ENCODE results near the gene FCSK. TPM values are rescaled to one million over a fixed set of nuclear protein-coding genes. Genes with fewer than 3 reads are reported as not detected.
"Not testable (repeated sequence)": the region's sequence is repeated elsewhere in the genome, so short reads cannot be mapped to it uniquely, and the experiment has no call there.

Gene FCSK
- total and polyA plus RNA-seq, 10 of the 15 experiments (the other 5 are each of a cell fraction or from before 2014, with no cell fraction given), result 0.60 to 17.6 (median 7.4) TPM

GRCh38 chr16:70451004-70451340, 3.4 kb upstream of the FCSK start:
- H3K4me1 ChIP-seq (ENCODE audit: control insufficient read depth, insufficient read depth, low read length); BruUV-seq (replicated peaks); H3K79me2 ChIP-seq (ENCODE audit: control insufficient read depth, insufficient read depth, low read length); RAD21 ChIA-PET (ENCODE audit: unreplicated experiment); H3K27me3 ChIP-seq (replicated peaks in 1 of 2; ENCODE audit: control insufficient read depth in 2 of 2, insufficient read depth in 2 of 2, low read length in 1 of 2); H3K27ac ChIP-seq (ENCODE audit: control insufficient read depth, insufficient read depth); ATAC-seq; in situ Hi-C loops (cut with MboI); intact Hi-C loops (cut with micrococcal nuclease; ENCODE audit: unreplicated experiment); H3K36me3 ChIP-seq (ENCODE audit: control insufficient read depth in 2 of 2, insufficient read depth in 2 of 2, low read length in 1 of 2); H3K4me2 ChIP-seq (ENCODE audit: control insufficient read depth, insufficient read depth); DNase-seq (ENCODE audit: low read depth, low spot score); H4K20me1 ChIP-seq (ENCODE audit: control insufficient read depth, insufficient read depth); H3K9me3 ChIP-seq (replicated peaks; ENCODE audit: control insufficient read depth, insufficient read depth, low read length); H3K4me3 ChIP-seq; H3K9ac ChIP-seq (ENCODE audit: control insufficient read depth, insufficient read depth, low read length); H2AFZ ChIP-seq (ENCODE audit: control insufficient read depth, low read depth, low read length); FAIRE-seq: not testable (repeated sequence)
- 42% methylated on average over 23 of the region's 25 CpGs for WGBS (ENCODE audit: insufficient coverage, insufficient replicate concordance, low lambda C conversion rate, missing lambda C conversion rate)
- CTCF ChIA-PET, result interaction anchor here (1.5 kb wide), 1 partner anchor 57 kb away, joined by 3 read pairs; no protein-coding TSS in a partner anchor
- SMC1A ChIA-PET (ENCODE audit: uncharacterized antibody, unreplicated experiment), result interaction anchor here (0.5 to 3.9 kb wide), 3 partner anchors 13 to 63 kb away, joined by 3 to 36 read pairs (median 4); partner anchors contain the start of gene ST3GAL2
- POLR2A ChIA-PET, result interaction anchor here (0.6 to 1.5 kb wide), 2 partner anchors 9 to 94 kb away, joined by 3 read pairs; no protein-coding TSS in a partner anchor

GRCh38 chr16:70453117-70453891, 1.1 kb upstream of the FCSK start:
- in situ Hi-C loops (cut with MboI), result no loop called here
- BruUV-seq (replicated peaks), result TSS peak; percentile 89
- H3K36me3 ChIP-seq (ENCODE audit: control insufficient read depth in 2 of 2, insufficient read depth in 2 of 2, low read length in 1 of 2), result no peaks in the 10 kb centered on the region
- ChIA-PET RAD21 (ENCODE audit: unreplicated experiment) (interaction anchor here (1.0 to 3.7 kb wide), 17 partner anchors 15 to 106 kb away, joined by 3 to 30 read pairs (median 5); partner anchors contain the start of genes DDX19A and ST3GAL2), CTCF (interaction anchor here (0.7 to 3.8 kb wide), 16 partner anchors 10 to 83 kb away, joined by 3 to 25 read pairs (median 5); partner anchors contain the start of gene ST3GAL2), SMC1A (ENCODE audit: uncharacterized antibody, unreplicated experiment) (interaction anchor here (0.6 to 5.0 kb wide), 17 partner anchors 10 to 85 kb away, joined by 3 to 36 read pairs (median 4); partner anchors contain the start of gene ST3GAL2), POLR2A (interaction anchor here (0.6 to 3.4 kb wide), 11 partner anchors 10 to 696 kb away, joined by 3 to 30 read pairs (median 6); partner anchors contain the start of gene ST3GAL2)
- peak overlapping the region; percentile 95 for H3K27ac ChIP-seq (ENCODE audit: control insufficient read depth, insufficient read depth)
- intact Hi-C loops (cut with micrococcal nuclease; ENCODE audit: unreplicated experiment), result no loop called here
- peaks cover 8% of the 10 kb centered on the region for H3K79me2 ChIP-seq (ENCODE audit: control insufficient read depth, insufficient read depth, low read length)
- FAIRE-seq (no peak), ATAC-seq (no peak), DNase-seq (ENCODE audit: low read depth, low spot score) (no peak)
- H3K4me3 ChIP-seq, result peak overlapping the region; percentile 93
- peak overlapping the region; percentile 31 for H2AFZ ChIP-seq (ENCODE audit: control insufficient read depth, low read depth, low read length)
- peak overlapping the region; percentile 93 for H3K9ac ChIP-seq (ENCODE audit: control insufficient read depth, insufficient read depth, low read length)
- 94% methylated on average over 11 of the region's 11 CpGs for WGBS (ENCODE audit: insufficient coverage, insufficient replicate concordance, low lambda C conversion rate, missing lambda C conversion rate)
- no peaks in the 10 kb centered on the region for H3K9me3 ChIP-seq (replicated peaks; ENCODE audit: control insufficient read depth, insufficient read depth, low read length)
- H3K27me3 ChIP-seq (replicated peaks in 1 of 2; ENCODE audit: control insufficient read depth in 2 of 2, insufficient read depth in 2 of 2, low read length in 1 of 2), result no peaks in the 10 kb centered on the region
- no peaks in the 10 kb centered on the region for H4K20me1 ChIP-seq (ENCODE audit: control insufficient read depth, insufficient read depth)
- H3K4me1 ChIP-seq (ENCODE audit: control insufficient read depth, insufficient read depth, low read length), result no peaks in the 10 kb centered on the region
- H3K4me2 ChIP-seq (ENCODE audit: control insufficient read depth, insufficient read depth), result peak overlapping the region; percentile 92
- TF ChIP-seq CREB1 (IDR thresholded peaks at IDR 0.05; ENCODE audit: low read depth), result no peak
- TF ChIP-seq ZNF592 (IDR thresholded peaks at IDR 0.05), result no peak
- TF ChIP-seq ETV6 (conservative IDR thresholded peaks at IDR 0.05 in 1 of 2, IDR thresholded peaks at IDR 0.05 in 1 of 2; ENCODE audit: borderline replicate concordance in 1 of 2, low read depth in 1 of 2), result no peak
- TF ChIP-seq HSF1 (IDR thresholded peaks at IDR 0.05; ENCODE audit: low read depth, low read length), result no peak
- TF ChIP-seq PBX3 (IDR thresholded peaks at IDR 0.05; ENCODE audit: insufficient replicate concordance, low read depth, low read length), result no peak
- TF ChIP-seq, protein P1, sequence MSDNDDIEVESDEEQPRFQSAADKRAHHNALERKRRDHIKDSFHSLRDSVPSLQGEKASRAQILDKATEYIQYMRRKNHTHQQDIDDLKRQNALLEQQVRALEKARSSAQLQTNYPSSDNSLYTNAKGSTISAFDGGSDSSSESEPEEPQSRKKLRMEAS (IDR thresholded peaks at IDR 0.05; ENCODE audit: low read depth, low read length), result no peak
